ENCODE data around the gene GSE1. TPM values are rescaled to one million over a fixed set of nuclear protein-coding genes. Genes with fewer than 3 reads are reported as not detected.
A peak's percentile ranks its signal among the peaks of the same experiment; 100 is the strongest.

GSE1 gene
- polyA plus RNA-seq, 1 donor = 76.5 TPM

DNA sequence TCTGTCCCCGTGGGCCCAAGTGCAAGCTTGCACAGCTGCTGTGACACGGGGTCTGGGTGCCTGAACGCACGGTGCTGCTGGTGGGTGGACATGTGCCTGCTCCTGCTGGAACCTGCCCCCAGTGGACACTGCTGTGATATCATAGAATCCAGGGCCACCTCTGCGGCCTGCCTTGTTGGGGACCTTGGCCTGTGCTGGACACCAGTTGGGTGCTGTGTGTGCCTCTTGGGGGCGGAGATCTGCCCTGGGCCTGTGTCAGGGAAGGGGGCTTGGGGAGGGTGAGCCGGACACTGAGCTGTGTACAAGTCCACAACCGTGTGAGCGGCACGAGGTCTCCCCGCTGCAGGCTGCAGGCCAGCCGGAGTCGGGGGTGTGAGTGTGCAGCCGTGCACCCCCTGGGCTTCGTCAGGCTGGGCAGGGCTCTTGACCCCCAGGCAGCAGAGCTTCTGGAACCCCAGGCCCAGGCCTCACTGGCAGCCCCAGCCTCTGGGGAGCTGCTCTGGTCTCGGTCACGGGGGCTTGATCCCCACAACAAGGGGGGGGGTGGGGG, 33.3 kb downstream of the GSE1 start:
- no peak for DNase-seq

- DNase-seq = no peak
Observed at GRCh38 chr16:85646976-85647375, 33.9 kb downstream of the GSE1 start.

DNA sequence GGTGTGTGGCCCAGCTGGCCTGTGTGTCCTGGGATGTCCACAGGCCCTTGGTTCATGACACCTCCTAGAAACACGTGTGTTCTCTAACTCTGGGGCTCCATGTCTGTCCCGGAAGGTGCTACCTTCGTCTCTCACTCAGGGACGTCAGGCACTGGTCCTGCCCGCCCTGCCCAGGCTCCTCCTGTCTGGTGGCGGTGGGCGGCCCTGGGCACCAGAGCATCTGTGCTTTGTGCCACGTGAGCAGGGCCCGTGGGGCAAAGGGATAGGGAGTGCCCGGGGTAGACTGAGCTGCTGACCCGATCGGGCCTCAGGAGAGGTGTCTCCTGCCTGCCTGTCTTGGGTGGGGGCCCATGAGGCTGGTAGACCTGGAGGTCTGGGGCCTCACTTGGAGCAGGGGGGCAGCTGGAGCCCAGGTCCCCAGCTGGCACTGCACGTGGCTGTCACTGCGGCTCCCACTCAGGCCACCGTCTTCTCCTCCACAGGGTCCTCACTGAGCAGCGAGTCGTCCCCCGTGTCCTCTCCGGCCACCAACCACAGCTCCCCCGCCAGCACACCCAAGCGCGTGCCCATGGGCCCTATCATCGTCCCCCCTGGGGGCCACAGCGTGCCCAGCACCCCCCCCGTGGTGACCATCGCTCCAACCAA, 35.1 kb downstream of the GSE1 start:
- DNase-seq = no peak

DNA sequence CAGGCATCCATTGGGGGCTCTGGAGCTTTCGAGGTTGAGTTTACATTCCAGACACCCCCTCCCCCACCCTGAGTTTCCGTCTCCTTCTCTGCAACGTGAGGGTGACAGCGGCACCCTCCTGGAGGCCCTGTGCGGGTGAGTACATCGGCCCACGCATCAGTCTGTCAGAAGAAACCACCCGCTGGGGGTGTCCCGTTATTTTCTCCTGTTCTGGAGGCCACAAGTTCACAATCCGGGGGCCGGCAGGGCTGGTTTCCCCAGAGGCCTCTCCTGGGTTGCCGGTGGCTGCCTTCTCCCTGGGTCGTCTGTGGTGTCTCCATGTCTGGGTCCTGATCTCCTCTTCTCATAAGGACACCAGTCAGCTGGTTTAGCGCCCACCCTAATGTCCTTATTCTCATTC, 35.7 kb downstream of the GSE1 start:
- no peak for DNase-seq

DNA sequence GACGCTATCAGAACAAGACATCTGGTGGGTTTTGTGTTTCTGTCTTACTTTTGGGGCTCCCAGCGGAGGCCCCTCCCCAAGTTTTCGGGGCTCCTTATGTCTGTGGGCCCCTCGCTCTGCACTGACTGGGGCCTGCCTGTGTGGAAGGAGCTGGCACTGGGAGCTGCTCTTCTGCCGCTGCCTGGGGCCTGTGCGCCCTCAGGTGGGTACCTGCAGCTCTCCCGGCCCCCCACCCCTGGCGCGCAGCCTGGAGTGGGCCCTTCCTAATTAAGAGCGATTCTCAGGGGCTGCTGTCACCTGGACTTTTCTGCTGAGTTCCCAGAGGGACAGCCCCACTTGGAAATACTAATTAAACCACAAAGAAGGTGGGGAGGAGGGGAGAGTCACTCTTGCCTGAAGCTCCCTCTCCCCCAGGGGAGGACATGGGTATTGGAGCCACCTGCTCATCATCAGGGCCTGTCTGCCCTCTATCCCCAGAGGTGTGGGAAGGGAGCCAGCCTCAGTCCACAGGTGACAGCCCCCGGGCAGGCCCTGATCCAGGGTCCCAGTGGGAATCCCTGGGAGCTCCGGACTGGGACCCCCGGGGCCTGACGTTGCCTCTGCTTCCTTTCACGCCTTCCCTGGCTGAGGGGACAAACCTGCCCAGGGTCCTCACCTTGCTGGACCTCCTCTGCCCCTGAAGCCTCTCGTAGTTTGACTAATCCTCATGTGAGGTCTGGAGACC, 36.5 kb downstream of the GSE1 start:
- DNase-seq = no peak

DNA sequence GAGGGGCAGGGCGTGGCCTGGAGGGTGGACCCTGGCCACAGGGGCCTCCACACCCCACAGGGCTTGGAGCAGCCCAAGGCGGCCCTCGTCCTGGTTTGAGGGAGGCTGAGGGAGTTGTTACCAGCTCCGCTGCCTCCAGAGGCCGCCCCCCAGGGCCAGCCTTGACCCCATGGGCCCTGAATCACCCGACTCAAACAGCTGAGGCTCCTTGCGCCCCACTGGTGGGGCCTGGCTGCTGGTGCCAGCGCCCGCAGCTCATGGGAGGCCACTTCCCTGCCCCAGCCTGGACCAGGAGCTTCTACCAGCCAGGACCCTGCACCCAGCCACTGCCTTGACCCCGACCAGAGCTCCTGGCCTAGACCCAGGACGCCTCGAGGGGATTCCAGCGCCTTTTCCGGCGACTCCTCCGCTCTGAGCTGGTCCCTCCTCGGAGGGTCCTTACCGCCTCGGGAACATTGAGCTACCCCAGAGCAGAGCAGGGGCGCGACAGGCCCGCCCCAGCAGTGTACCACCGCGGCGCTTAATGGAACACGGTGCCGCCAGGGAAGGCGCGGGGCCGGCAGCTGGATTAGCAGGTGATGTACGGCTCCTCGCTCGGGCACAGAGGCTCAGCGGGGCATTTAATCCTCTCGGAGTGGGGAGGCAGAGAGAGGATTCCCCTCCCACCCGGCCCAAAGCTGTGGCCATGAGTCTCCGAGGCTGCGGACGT, 37.2 kb downstream of the GSE1 start:
- no peak for DNase-seq

DNA sequence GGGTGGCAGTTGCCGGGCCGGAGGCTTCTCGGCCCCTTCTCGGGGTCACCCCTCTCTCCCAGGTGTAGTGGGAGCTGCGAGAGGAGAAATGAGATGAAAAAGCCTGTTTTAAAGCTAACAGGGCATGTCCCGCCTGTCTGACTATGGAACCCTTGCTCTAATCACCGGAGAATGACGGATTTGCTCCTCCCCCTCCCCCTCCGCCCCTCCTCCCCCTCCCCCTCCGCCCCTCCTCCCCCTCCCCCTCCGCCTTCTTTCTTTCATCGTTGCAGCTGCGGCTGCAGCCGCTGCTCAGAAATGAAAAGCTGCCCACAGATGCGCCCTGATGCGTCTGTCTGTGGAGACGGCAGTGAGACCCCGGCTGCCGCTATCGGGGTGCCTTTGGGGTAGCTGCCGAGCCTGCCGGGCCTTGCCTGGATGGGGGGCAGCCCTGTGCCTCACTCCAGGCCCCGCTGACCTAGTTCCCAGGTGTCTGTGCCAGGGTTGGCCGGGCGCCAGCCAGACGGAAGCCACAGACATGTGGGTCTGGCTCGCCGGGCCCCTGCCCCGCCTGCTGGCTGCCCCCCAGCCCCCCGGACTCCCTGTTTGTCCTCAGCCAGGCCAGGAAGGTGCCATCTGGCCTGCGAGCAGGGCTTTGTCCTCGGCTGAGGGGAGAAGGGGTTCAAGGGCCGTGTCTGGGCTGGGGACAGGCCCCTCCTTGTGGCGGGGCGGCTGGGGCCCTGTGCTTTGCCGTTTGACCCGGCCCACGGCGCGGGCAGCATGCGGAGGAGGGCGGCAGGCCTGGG, 37.9 kb downstream of the GSE1 start:
- DNase-seq = peak; percentile 40

DNA sequence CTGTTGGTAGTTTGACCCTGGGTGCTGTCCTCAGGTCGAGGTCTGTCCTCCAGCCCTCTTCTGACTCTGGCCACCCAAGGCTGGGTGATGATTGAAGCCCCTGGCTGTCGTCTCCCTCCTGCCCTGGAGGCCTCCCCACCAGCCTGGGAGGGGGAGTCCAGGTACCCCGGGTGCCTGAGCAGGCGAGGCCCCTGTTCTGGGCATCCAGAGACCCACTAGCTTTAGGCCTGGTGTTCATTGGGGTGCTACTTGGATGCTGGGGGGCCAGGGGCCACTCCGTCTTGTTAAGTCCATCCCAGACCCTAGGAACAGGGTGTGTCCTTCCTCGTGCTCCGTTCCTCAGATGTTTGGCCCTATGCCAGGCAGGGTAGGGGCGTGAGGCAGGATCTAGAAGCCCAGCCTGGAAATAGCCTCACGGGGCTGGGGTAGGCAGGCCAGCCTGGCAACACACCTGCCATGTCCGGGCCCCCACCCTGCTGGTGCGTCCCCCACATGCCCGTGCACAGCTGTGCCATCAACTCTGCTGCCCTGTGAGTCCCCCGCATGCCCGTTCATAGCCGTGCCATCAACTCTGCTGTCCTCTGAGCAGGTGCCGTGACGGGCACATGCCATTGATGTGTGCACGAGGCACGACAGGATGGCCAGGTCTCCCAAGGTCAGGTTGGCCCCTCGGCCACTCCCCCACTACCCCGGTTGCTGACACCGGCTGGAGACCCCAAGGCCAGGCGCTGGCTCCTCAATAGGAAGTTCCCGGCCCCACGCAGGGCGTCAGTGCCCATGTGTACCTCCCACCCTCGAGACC, 38.7 kb downstream of the GSE1 start:
- DNase-seq = peak; percentile 40

DNA sequence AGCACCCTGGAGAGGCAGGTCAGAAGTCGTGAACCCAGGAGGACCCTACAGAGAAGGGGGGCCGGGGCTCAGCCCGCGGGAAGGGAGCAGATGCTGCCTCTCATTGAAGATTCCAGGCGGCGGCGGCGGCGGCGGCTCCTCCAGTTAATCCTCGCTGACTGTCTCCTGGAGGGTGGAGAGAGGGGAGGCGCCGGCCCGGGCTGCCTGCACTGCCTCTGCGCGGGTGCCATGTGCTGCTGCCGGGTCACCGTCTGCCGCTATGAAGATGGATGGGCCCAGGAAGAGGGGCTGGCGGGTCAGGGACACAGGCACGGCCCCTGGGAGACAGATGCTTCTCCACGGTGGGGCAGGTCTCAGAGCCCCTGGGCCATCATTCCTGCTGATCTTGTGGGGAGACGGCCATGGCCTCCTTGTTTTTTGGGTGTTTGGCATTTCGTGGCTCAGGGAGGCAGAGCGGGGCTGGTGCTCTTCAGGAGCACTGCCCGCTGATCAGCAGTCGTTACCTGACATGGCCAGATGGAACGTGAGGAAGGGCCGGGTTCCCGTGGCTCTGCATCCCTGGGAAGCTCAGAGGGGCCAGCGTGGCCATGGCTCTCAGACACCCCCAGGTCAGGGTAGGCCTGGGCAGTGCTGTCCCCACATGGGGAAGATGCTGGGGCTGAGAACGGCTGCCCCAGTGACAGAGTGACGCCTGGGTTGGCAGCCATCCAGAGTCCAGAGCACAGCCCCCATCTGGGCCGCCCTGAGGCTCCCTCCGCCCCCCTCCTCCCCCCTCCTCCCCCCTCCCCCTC, 39.5 kb downstream of the GSE1 start:
- DNase-seq = peak; percentile 59

DNA sequence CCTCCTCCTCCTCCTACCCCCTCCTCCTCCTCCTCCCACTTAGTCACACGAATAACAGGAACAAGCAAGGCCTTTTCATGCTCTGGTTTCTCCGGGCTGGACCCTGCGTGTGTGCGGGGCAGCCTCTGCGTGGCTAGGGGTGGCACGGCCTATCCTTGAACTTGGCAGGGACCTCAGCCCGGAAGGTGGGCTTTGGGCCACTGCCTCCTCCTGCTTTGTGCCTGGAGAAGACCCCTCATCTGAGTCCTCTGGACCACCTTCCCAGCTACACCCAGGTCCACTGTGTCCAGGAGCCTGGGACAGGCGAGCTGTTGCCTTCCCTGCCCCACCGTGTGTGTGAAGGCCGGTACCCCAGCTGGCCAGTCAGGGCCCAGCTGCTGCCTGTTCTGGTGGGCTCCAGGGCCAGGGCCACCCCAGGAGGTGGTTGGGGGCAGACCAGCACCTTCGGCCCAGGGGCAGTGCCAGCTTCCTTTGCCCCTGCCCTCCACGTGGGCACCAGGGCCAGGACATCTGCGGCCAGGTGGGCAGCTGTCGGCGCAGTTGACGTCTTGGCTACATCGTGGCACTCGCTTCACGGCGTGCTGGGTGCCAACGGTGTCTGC, 40.3 kb downstream of the GSE1 start:
- no peak for DNase-seq

- DNase-seq = no peak
Observed at GRCh38 chr16:85654251-85655095, 41.4 kb downstream of the GSE1 start.

DNA sequence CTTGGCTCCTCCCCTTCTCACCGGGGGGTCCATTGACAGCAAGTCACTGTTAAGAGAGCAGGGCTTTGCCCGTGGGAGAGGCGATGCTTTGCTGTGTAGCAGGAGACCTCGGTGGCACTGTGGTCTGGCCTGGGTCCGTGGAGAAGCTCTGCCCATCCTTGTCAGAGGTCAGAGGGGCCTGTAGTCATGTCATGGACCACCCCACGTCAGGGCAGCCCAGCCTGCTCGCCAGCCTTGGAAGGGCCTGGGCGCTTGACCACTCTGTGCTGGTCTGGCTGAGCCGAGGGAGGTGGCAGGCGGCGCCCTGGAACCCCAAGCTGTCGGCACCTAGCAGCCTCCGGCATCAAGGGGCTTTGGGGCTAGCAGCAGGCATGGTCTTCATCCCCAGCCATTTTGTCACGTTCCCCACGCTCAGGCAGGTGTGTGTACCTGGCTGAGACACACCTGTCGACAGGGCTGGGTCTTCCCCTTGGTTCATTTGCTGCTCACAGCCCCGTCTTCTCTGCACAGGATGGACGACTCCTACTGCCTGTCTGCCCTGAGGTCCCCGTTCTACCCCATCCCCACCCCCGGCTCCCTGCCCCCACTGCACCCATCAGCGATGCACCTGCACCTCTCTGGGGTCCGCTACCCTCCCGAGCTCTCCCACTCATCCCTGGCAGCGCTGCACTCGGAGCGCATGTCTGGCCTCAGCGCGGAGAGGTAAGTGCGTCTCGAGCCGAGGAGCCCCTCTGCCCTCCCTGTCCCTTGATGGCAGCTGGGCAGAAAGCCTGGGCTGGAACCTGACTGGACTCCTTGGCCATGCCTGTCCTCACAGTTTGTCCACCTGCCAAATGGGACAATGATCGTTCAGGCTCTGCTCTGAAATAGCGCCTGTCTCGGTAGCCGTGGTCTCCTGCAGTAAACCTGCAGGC, 42.4 kb downstream of the GSE1 start:
- DNase-seq = no peak

DNA sequence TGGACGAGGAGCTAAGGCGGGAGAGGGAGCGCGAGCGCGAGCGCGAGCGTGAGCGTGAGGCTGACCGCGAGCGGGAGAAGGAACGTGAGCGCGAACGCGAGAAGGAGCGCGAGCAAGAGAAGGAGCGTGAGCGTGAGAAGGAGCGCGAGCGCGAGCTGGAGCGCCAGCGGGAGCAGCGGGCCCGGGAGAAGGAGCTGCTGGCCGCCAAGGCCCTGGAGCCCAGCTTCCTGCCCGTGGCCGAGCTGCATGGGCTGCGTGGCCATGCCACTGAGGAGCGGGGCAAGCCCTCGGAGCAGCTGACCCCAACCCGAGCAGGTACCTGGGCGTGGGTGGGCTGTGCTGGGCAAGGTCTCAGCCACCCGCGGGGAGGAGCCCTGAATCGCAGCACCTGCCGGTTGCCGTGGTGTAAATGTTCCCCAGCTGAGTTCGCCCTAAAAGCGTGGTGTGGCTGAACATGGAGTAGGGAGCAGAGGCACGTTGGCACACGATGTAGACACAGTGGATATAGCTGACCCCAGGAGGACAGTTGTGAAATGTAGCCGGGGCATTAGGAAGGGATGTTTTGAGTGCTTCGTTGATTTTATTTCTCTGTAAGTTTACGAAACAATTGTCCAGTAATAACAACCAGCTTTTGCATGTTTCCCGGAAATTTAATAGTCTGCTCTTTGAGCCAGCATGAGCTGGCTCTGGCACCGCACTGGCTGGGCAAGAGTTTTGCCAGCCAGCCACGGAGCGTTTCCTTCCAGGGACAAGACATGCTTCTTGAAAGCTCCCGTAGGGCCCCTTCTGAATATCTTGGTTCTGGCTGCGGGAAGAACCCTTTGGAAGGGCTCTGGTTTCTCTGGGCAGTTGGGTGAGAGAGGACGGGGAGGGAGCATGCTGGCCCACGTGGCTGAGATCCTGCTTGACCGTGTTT, 43.5 kb downstream of the GSE1 start:
- no peak for DNase-seq

GRCh38 chr16:85657267-85657650, 44.1 kb downstream of the GSE1 start:
- no peak for DNase-seq

GRCh38 chr16:85657996-85658395, 44.9 kb downstream of the GSE1 start:
- DNase-seq = no peak

- DNase-seq = no peak
Observed at GRCh38 chr16:85658504-85659326, 45.6 kb downstream of the GSE1 start.
